ENCODE measurements around the gene DIS3.

The DIS3 gene, protein sequence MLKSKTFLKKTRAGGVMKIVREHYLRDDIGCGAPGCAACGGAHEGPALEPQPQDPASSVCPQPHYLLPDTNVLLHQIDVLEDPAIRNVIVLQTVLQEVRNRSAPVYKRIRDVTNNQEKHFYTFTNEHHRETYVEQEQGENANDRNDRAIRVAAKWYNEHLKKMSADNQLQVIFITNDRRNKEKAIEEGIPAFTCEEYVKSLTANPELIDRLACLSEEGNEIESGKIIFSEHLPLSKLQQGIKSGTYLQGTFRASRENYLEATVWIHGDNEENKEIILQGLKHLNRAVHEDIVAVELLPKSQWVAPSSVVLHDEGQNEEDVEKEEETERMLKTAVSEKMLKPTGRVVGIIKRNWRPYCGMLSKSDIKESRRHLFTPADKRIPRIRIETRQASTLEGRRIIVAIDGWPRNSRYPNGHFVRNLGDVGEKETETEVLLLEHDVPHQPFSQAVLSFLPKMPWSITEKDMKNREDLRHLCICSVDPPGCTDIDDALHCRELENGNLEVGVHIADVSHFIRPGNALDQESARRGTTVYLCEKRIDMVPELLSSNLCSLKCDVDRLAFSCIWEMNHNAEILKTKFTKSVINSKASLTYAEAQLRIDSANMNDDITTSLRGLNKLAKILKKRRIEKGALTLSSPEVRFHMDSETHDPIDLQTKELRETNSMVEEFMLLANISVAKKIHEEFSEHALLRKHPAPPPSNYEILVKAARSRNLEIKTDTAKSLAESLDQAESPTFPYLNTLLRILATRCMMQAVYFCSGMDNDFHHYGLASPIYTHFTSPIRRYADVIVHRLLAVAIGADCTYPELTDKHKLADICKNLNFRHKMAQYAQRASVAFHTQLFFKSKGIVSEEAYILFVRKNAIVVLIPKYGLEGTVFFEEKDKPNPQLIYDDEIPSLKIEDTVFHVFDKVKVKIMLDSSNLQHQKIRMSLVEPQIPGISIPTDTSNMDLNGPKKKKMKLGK

DNA sequence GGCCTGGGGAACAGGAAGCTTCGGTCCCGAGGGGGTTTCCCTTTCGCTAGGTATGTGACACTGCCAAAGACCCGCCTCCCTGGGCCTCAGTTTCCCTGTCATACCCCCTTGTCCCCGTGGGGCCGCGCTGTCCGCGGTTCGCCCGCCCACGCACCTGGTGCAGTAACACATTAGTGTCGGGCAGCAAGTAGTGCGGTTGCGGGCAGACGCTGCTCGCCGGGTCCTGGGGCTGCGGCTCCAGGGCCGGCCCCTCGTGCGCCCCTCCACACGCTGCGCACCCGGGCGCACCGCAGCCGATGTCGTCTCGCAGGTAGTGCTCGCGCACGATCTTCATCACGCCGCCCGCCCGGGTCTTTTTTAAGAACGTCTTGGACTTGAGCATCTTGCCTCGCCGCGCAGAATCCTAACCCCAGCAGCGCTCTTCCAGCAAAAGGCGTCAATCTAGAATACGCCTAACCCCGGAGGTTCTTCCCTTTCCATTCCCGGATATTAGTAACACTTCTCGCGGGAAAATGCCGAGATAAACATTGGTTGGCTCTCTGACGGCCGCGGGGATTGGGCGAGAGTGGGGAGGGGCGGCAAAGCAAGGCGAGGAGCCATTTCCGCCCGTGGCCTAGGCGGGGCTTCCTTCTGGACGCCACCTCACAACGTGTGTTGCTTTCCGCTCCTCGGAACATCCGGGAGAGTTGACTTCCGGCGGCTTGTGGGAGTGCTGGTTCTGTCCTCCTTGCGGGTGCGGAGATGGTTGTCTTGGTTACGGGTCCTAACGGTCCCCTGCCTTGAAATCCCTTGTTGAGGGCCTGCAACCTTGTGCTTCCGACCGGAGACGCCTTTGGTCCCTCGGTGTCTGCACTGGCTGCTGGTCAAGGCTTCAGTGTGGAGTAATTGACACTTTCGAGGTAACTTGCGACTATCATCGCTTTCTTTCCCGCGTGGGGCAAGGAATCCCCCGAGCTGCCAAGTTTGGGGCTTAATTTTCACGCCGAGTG, at the start of gene DIS3, which contains the start of gene PIBF1:
DIS3 (minus strand) TSS at position 450 of the 989 bp plus-strand sequence; CDS start at position 382, 68 bp downstream.
PIBF1 (plus strand) TSS at position 683 of the 989 bp plus-strand sequence. CDS start 1,337 bp downstream, outside the sequence.
- H3K4me3 ChIP-seq (ENCODE audit: low read depth, low read length): peak within 1 kb of the TSS; percentile 96
- peak; percentile 91 for TF ChIP-seq POLR2A (IDR thresholded peaks at IDR 0.05; ENCODE audit: extremely low read depth, insufficient read length)
- TF ChIP-seq, protein P1, sequence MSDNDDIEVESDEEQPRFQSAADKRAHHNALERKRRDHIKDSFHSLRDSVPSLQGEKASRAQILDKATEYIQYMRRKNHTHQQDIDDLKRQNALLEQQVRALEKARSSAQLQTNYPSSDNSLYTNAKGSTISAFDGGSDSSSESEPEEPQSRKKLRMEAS (IDR thresholded peaks at IDR 0.05; ENCODE audit: low read depth, low read length): peak; percentile 88
- TF ChIP-seq, protein P2, sequence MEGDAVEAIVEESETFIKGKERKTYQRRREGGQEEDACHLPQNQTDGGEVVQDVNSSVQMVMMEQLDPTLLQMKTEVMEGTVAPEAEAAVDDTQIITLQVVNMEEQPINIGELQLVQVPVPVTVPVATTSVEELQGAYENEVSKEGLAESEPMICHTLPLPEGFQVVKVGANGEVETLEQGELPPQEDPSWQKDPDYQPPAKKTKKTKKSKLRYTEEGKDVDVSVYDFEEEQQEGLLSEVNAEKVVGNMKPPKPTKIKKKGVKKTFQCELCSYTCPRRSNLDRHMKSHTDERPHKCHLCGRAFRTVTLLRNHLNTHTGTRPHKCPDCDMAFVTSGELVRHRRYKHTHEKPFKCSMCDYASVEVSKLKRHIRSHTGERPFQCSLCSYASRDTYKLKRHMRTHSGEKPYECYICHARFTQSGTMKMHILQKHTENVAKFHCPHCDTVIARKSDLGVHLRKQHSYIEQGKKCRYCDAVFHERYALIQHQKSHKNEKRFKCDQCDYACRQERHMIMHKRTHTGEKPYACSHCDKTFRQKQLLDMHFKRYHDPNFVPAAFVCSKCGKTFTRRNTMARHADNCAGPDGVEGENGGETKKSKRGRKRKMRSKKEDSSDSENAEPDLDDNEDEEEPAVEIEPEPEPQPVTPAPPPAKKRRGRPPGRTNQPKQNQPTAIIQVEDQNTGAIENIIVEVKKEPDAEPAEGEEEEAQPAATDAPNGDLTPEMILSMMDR (IDR thresholded peaks at IDR 0.05; ENCODE audit: low read depth, low read length): no peak
- peak; percentile 87 for TF ChIP-seq MYC (IDR thresholded peaks at IDR 0.05; ENCODE audit: low read depth, low read length)
- DNase-seq (ENCODE audit: low read depth): peak; percentile 99

DNA sequence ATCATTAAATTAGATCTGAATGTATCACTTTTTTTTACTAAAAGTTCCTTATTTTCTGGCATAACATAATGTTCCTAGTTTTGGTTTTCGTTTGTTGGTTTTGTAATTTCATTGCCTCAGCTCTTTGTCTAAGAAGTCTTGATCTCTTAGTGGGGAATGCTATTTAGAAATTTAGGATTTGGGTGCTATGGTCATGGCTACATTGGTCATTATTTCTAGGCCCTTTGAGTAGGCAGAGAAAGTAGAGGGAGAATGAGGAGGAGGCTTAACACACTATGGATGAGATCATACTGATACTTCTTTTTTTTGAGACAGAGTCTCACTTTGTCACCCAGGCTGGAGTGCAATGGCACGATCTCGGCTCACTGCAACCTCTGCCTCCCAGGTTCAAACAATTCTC, 42.0 kb upstream of the DIS3 start:
- no peak for DNase-seq (ENCODE audit: low read depth)
- TF ChIP-seq MYC (IDR thresholded peaks at IDR 0.05; ENCODE audit: low read depth, low read length): no peak
- TF ChIP-seq, protein P1 (IDR thresholded peaks at IDR 0.05; ENCODE audit: low read depth, low read length): no peak
- TF ChIP-seq, protein P2 (IDR thresholded peaks at IDR 0.05; ENCODE audit: low read depth, low read length): no peak
- no peak for TF ChIP-seq POLR2A (IDR thresholded peaks at IDR 0.05; ENCODE audit: extremely low read depth, insufficient read length)
- H3K4me3 ChIP-seq (ENCODE audit: low read depth, low read length): no peak overlapping the region

DNA sequence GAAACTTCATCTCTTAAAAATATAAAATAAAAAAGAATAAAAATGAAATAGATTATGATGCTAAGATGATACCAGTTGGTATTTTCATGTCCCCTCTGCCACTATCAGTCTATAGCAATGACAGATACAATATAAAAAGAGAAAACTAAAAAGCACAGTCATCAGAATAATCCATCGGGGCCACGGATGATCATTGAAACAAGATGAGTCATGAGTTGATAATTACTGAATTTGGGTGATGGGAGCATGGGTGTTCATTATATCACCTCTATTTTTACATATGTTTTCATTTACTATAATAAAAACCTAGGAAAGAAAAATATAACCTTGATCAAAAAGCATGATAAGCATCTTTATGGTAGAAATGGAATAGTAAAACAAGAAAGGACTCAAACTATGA, 41.4 kb upstream of the DIS3 start:
- TF ChIP-seq POLR2A (IDR thresholded peaks at IDR 0.05; ENCODE audit: extremely low read depth, insufficient read length) (no peak), MYC (IDR thresholded peaks at IDR 0.05; ENCODE audit: low read depth, low read length) (no peak)
- TF ChIP-seq, protein P2 (IDR thresholded peaks at IDR 0.05; ENCODE audit: low read depth, low read length): no peak
- TF ChIP-seq, protein P1 (IDR thresholded peaks at IDR 0.05; ENCODE audit: low read depth, low read length): no peak
- no peak overlapping the region for H3K4me3 ChIP-seq (ENCODE audit: low read depth, low read length)
- no peak for DNase-seq (ENCODE audit: low read depth)

DNA sequence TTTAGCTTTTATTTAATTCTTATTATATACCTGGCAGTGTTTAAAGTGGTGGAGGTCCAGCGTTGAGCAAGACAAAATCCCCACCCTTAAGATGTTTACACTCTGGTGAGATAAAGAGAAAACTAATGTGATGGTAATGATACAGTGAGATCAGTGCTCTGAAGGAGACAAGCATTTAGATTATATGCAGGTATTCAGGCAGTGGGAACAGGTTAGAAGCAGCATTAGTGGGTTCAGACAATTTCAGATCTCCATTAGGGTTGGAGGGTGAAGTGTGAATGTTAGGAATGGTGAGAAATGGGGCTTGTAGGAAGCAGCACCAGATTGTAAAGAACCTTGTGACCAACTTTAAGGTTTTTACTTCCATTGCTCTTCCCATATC, 39.2 kb upstream of the DIS3 start:
- TF ChIP-seq, protein P1 (IDR thresholded peaks at IDR 0.05; ENCODE audit: low read depth, low read length): no peak
- TF ChIP-seq, protein P2 (IDR thresholded peaks at IDR 0.05; ENCODE audit: low read depth, low read length): no peak
- no peak for TF ChIP-seq MYC (IDR thresholded peaks at IDR 0.05; ENCODE audit: low read depth, low read length)
- TF ChIP-seq POLR2A (IDR thresholded peaks at IDR 0.05; ENCODE audit: extremely low read depth, insufficient read length): no peak
- DNase-seq (ENCODE audit: low read depth): no peak
- H3K4me3 ChIP-seq (ENCODE audit: low read depth, low read length): no peak overlapping the region

All from NB4 (cell line).